OCI-M1 (cell line): Measurements from ENCODE around the gene ADRB2.
"Not testable (repeated sequence)": the region's sequence is repeated elsewhere in the genome, so short reads cannot be mapped to it uniquely, and the experiment has no call there.

ENCODE experiments used
- DNase-seq: peaks from one replicate; lab custom pipeline; 2025; lab: John Stamatoyannopoulos, UW

Gene ADRB2

DNA sequence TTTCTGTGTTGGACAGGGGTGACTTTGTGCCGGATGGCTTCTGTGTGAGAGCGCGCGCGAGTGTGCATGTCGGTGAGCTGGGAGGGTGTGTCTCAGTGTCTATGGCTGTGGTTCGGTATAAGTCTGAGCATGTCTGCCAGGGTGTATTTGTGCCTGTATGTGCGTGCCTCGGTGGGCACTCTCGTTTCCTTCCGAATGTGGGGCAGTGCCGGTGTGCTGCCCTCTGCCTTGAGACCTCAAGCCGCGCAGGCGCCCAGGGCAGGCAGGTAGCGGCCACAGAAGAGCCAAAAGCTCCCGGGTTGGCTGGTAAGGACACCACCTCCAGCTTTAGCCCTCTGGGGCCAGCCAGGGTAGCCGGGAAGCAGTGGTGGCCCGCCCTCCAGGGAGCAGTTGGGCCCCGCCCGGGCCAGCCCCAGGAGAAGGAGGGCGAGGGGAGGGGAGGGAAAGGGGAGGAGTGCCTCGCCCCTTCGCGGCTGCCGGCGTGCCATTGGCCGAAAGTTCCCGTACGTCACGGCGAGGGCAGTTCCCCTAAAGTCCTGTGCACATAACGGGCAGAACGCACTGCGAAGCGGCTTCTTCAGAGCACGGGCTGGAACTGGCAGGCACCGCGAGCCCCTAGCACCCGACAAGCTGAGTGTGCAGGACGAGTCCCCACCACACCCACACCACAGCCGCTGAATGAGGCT is at the start of gene ADRB2:
Gene ADRB2 (plus strand): TSS at position 559 of the 686 bp plus-strand sequence. CDS start 221 bp downstream, outside the sequence.
- DNase-seq: peak; percentile 38

- DNase-seq: no peak
These were observed 49.6 kb upstream of the ADRB2 start for GRCh38 chr5:148776780-148777179.

DNA sequence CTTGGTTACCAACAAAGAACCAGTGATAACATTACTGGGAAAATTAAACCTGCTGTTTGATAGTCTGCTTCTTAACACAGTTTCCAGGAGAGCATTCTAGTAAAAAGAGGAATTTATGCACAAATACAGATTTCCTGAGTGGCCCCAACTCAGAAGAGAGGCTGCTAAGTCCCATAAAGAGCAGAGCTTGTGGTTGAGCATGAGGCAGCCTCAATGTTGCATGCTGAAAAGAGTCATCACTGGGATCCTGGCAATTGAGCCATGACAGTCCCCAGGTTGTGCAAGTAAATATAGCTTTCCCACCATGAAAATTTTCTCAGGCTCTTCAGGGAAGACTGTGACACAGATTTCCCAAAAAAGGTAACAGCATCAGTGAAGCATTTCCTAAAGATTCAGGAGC is 47.5 kb upstream of the ADRB2 start:
- no peak for DNase-seq

- DNase-seq: no peak
These were observed 45.7 kb upstream of the ADRB2 start for GRCh38 chr5:148780711-148781110.

GRCh38 chr5:148781766-148782165 is 44.6 kb upstream of the ADRB2 start:
- DNase-seq: no peak

GRCh38 chr5:148785223-148785622 is 41.2 kb upstream of the ADRB2 start:
- no peak for DNase-seq

GRCh38 chr5:148786456-148786855 is 40.0 kb upstream of the ADRB2 start:
- no peak for DNase-seq

- no peak for DNase-seq
These were observed 37.8 kb upstream of the ADRB2 start for GRCh38 chr5:148788636-148789035.

GRCh38 chr5:148790545-148791333 is 35.7 kb upstream of the ADRB2 start:
- no peak for DNase-seq

DNA sequence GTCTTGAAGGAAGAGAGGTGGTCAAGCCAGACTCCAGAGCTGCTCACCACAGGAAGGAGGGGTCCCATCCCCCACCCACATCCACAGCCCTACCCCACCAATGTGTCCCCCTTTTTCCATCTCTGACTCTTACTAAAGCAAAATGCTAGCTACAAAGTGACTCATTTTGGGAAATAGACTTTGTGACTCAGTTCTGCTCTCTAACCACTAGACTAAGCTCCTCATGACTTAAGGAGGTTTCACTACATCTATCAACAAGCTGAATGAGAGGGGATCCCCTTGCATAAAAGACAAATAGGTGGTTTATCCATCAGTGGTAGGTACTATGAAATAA is 35.1 kb upstream of the ADRB2 start:
- DNase-seq: no peak

DNA sequence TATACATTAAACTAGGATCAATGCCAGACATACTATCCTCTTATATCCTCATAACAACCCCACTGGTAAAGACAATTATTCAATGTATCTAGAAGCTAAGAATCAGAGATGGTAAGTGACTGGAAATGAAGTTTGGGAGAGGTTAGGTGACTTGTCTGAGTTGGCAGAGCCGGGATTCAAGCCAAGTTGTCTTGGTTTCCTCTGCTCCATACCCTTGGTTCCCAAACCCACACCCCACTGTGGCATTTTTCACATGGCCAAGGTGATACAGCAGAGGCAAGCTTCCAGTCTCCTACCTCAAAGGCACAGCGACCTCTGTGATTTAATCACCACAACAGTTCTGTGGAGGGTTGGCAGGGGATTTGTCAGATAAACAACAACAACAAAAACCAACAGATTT is 34.7 kb upstream of the ADRB2 start:
- DNase-seq: no peak

DNA sequence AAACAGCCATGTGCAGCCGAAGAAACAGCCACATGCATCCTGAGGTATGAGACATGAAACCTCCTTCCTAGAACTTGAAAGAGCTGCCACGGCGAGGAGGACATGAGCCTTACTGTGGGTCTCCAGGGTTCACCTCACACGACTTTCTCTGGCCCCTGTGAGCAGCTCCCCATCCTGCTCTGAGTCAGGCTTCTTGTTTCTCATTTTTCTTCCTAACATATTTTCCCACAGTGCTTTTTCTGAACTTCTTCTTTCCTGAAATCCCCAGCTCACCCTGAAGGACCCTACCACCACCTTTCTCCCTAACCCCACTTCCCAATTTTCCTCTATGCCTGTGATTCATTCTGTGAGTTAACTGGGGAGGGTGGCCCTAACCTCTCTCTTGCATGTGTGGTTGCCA is 33.7 kb upstream of the ADRB2 start:
- no peak for DNase-seq

DNA sequence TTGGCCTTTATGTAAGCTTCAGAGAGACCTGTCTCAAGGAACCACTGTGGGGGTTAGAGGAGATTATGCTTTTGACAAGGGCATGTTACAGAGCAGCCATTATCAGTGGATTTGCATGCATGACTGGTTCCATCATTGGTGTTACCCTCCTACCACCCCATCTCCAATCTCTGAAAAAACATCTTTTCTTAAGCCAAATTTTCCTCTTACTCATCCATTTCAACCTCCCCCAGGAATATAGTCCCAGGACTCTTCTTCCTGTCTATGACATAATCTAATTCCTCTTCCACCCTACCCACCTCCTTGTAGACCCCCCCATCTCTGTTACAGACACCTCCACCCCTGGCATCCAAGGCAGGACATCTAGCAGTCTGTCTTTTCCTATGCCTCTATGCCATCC is 33.1 kb upstream of the ADRB2 start:
- DNase-seq: no peak

GRCh38 chr5:148794275-148794674 is 32.1 kb upstream of the ADRB2 start:
- DNase-seq: no peak

GRCh38 chr5:148794729-148795561 is 31.5 kb upstream of the ADRB2 start:
- DNase-seq: no peak

- DNase-seq: no peak
These were observed 29.5 kb upstream of the ADRB2 start for GRCh38 chr5:148796936-148797335.

- DNase-seq: no peak
These were observed 27.6 kb upstream of the ADRB2 start for GRCh38 chr5:148798786-148799185.

DNA sequence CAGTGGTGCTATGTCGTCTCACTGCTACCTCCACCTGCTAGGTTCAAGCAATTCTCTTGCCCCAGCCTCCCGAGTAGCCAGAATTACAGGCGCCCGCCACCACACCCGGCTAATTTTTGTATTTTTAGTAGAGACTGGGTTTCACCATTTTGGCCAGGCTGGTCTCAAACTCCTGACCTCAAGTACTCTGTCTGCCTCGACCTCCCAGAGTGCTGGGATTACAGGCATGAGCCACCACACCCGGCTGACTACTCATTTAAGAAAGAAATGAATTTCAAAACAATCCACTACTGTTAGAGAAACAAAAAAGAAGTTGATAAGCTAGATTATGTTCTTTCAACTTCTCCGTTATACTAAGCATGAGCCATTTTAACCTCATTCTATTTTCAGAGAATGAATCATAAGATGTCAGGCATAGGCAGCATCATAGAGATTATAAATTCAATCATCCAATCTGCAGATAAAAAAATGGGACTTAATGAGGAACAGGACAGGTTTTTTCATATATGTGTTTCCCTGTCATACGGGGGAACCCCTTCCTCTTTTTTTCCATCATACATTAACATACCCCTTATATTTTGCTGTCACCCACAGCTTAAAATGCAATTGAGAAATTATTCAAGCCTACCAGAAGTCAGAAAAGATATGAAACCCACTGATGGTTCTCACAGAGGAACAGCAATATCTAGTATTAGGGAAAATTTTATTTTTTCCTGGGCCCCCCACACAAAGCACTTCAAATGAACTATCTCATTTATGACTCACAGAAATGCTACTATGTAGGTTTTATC is 26.5 kb upstream of the ADRB2 start:
- no peak for DNase-seq

DNA sequence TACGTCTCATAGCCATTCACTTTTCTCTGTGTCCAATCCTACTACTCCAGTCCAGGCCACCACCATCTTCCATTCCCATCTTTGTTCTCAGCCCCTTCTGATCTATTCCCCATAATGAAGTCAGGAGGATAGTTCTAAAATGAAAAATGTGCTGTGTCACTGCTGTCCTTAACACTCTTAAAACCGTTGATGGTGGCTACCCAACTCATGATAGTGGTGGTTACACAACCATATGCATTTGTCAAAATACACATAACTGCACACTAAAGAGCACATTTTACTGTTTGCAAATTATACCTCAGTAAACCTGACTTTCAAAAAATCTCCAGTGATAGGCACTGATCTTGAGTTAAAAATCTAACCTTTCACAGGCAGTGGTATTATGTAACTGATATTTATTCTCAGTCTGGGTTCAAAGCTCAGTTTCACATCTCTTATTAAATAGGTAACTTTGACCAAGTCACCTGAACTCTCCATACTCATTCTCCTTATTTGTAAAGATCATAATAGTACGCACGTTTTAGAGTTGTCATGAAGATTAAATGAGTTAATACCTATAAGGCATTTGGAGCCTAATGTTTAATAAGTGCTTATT is 24.6 kb upstream of the ADRB2 start:
- DNase-seq: peak; percentile 43

DNA sequence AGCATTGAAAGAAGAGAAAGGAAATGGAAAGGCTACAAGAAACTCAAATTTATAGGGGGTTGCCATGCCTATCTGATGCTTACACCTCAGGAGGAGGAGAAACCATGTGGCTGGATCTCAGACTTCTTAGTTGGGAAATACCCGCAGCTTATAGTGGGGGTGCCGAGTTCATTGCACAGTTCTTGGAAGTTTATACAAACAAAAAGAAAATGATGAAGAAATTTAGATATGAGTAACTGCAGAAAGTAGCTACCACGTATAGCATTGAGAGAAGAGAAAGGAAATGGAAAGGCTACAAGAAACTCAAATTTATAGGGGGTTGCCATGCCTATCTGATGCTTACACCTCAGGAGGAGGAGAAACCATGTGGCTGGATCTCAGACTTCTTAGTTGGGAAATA is 23.0 kb upstream of the ADRB2 start:
- DNase-seq: not testable (repeated sequence)

GRCh38 chr5:148804393-148804792 is 22.0 kb upstream of the ADRB2 start:
- no peak for DNase-seq
